Keratinocyte (primary cell): ENCODE data around the gene COPZ1. TPM values are rescaled to one million over a fixed set of nuclear protein-coding genes. Genes with fewer than 3 reads are reported as not detected.

Source experiments
- DNase-seq: peaks from one replicate; pipeline ENCODE4 v3.0.0-alpha.2; 2011; ENCODE audit warnings: low read depth, missing footprints, low spot score
- FAIRE-seq: peaks from 2 replicates; lab custom pipeline; 2011; peaks lifted over from hg19 to GRCh38; lab: Jason Lieb, UNC
- H2AFZ ChIP-seq: 2 replicates; pipeline ENCODE4 v1.6.0; 2012; ENCODE audit warnings: low read length, control low read depth, inconsistent platforms; ENCODE audit not compliant: control insufficient read depth
- H3K27ac ChIP-seq: 2 replicates; pipeline ENCODE4 v1.5.1; 2011; ENCODE audit warnings: low read length; ENCODE audit not compliant: control insufficient read depth, insufficient read depth
- H3K27me3 ChIP-seq: 3 replicates; pipeline ENCODE4 v1.6.0; 2011; ENCODE audit warnings: low read length; ENCODE audit not compliant: control insufficient read depth, insufficient read depth; ENCODE audit errors: extremely low read depth
- H3K36me3 ChIP-seq, 2 experiments: 2 replicates in 1 of 2; 3 replicates in 1 of 2; pipeline ENCODE4 v1.5.1; 2011; ENCODE audit warnings: low read length in 2 of 2, mild to moderate bottlenecking in 1 of 2; ENCODE audit not compliant: control insufficient read depth in 2 of 2, insufficient read depth in 2 of 2; ENCODE audit errors: extremely low read depth in 1 of 2
- H3K4me1 ChIP-seq: 3 replicates; pipeline ENCODE4 v1.5.1; 2011; ENCODE audit warnings: low read length; ENCODE audit not compliant: control insufficient read depth, insufficient read depth; ENCODE audit errors: extremely low read depth
- H3K4me2 ChIP-seq: 3 replicates; pipeline ENCODE4 v1.6.0; 2011; ENCODE audit warnings: low read depth, low read length; ENCODE audit not compliant: control insufficient read depth, insufficient read depth; ENCODE audit errors: extremely low read depth
- H3K4me3 ChIP-seq, 3 experiments: fragments of 200-600 bp in 1 of 3; sonication (generic) in 1 of 3; 2 replicates in 2 of 3; 3 replicates in 1 of 3; pipeline ENCODE4 v1.5.1; 2011 to 2016; ENCODE audit warnings: low read length in 3 of 3, mild to moderate bottlenecking in 3 of 3, control low read depth in 2 of 3, inconsistent platforms in 1 of 3, low read depth in 1 of 3, mixed read lengths in 1 of 3, mixed run types in 1 of 3, moderate library complexity in 1 of 3; ENCODE audit not compliant: control insufficient read depth in 2 of 3, insufficient read depth in 2 of 3; ENCODE audit errors: extremely low read depth in 1 of 3
- H3K79me2 ChIP-seq: 2 replicates; pipeline ENCODE4 v1.6.0; 2012; ENCODE audit warnings: low read length; ENCODE audit not compliant: control insufficient read depth, insufficient read depth
- H3K9ac ChIP-seq: 3 replicates; pipeline ENCODE4 v1.6.0; 2011; ENCODE audit warnings: low read length; ENCODE audit not compliant: control insufficient read depth, insufficient read depth; ENCODE audit errors: extremely low read depth
- H3K9me1 ChIP-seq: 3 replicates; pipeline ENCODE4 v1.6.0; 2011; ENCODE audit warnings: low read length; ENCODE audit not compliant: control insufficient read depth, insufficient read depth; ENCODE audit errors: extremely low read depth
- H3K9me3 ChIP-seq: 2 replicates; pipeline ENCODE4 v1.5.1; 2012; ENCODE audit warnings: low read depth, low read length; ENCODE audit not compliant: control insufficient read depth
- H4K20me1 ChIP-seq: 3 replicates; pipeline ENCODE4 v1.6.0; 2011; ENCODE audit warnings: low read length; ENCODE audit not compliant: control insufficient read depth, insufficient read depth; ENCODE audit errors: extremely low read depth
- EZH2 ChIP-seq: IDR thresholded peaks from one replicate; pipeline ENCODE4 v1.6.1; 2012; ENCODE audit warnings: inconsistent platforms, mild to moderate bottlenecking, low read length, moderate library complexity
- dilution Hi-C: fragments of 300-500 bp; cut with MboI; formaldehyde crosslinking; loops from one replicate; pipeline ENCODE4 v1.7.0; 2020; ENCODE audit warnings: low sequenced_read_pairs; ENCODE audit not compliant: extremely low pct_ligation_motif_present
- polyA plus RNA-seq, 5 experiments: library from polyadenylated mRNA; depleted of rRNA in 3 of 5; stranded (reverse) in 3 of 5; stranded (forward) in 1 of 5; unstranded in 1 of 5; fragments of >200 nt; gene quantifications; 1 replicate in 1 of 5; 2 replicates in 3 of 5; 3 replicates in 1 of 5; pipeline versions ENCODE4 v1.2.1 to v1.2.3, GENCODE V29; 2011 to 2012; ENCODE audit warnings: missing spikeins in 2 of 5, low read depth in 1 of 5, low replicate concordance in 1 of 5
- TF ChIP-seq, protein P1 (sequence below), 3 experiments: IDR thresholded peaks in 1 of 3; conservative IDR thresholded peaks in 1 of 3; optimal IDR thresholded peaks in 1 of 3; 2 replicates in 2 of 3; 3 replicates in 1 of 3; pipeline versions ENCODE3 to v1.5.1; 2011; ENCODE audit warnings: low read length in 3 of 3, mild to moderate bottlenecking in 3 of 3, moderate library complexity in 2 of 3, control low read depth in 1 of 3, inconsistent platforms in 1 of 3; ENCODE audit not compliant: insufficient read depth in 2 of 3; ENCODE audit errors: extremely low read depth in 1 of 3

Gene COPZ1
- polyA plus RNA-seq, 1 donor (not counting 4 experiments of a cell fraction or from before 2014, with no cell fraction given): 280 TPM

DNA sequence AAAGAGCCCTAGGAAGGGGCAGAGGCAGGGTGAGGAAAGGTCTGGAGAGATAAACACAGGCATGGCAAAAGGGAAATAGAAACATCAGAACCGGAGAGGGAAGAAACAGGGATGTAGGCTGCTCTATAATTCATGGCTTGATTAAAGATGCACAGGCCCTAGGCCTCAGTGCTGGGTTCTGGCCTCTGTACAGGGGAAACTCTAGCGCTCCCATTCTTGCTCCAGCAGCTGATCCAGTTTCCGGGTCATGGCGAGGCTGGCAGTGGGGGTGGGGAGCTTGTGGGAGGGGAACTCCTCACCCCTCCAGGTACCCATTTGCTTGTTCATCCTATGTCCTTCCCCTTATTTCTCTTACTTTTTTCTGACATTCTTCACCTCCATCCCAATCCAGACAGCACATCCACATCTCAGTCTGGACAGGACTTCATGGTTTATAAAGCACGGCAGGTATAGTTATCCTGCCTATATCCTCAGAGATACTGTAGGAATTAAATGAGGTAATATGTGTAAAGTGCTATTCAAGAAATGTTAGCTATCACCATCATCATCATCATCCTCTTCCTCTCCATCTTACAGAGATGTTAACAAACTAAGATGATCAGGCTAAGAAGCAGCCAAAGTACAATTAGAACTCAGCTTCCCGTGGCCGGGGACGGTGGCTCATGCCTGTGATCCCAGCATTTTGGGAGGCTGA lies 47.3 kb downstream of the COPZ1 start:
- FAIRE-seq (no peak), DNase-seq (no peak)
- Histone ChIP-seq H3K4me1 (peaks cover 38% of the 10 kb centered on the region), H3K9ac (no peak overlapping the region), H3K27ac (no peak overlapping the region), H3K79me2 (peaks cover 13% of the 10 kb centered on the region), H3K9me1 (peaks cover 3% of the 10 kb centered on the region), H4K20me1 (peaks cover 5% of the 10 kb centered on the region), H3K27me3 (no peaks in the 10 kb centered on the region), H3K4me3 (no peak overlapping the region), H2AFZ (no peak overlapping the region), H3K4me2 (no peak overlapping the region), H3K9me3 (no peaks in the 10 kb centered on the region), H3K36me3 (peaks cover 51 to 61% of the 10 kb centered on the region in 2 experiments)
- TF ChIP-seq, protein P1, sequence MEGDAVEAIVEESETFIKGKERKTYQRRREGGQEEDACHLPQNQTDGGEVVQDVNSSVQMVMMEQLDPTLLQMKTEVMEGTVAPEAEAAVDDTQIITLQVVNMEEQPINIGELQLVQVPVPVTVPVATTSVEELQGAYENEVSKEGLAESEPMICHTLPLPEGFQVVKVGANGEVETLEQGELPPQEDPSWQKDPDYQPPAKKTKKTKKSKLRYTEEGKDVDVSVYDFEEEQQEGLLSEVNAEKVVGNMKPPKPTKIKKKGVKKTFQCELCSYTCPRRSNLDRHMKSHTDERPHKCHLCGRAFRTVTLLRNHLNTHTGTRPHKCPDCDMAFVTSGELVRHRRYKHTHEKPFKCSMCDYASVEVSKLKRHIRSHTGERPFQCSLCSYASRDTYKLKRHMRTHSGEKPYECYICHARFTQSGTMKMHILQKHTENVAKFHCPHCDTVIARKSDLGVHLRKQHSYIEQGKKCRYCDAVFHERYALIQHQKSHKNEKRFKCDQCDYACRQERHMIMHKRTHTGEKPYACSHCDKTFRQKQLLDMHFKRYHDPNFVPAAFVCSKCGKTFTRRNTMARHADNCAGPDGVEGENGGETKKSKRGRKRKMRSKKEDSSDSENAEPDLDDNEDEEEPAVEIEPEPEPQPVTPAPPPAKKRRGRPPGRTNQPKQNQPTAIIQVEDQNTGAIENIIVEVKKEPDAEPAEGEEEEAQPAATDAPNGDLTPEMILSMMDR (optimal IDR thresholded peaks at IDR 0.05 in 1 of 3, IDR thresholded peaks at IDR 0.05 in 1 of 3, conservative IDR thresholded peaks at IDR 0.05 in 1 of 3; ENCODE audit: extremely low read depth in 1 of 3, insufficient read depth in 2 of 3, low read length in 3 of 3): no peak
- no peak for TF ChIP-seq EZH2
- dilution Hi-C loops: no loop called here

DNA sequence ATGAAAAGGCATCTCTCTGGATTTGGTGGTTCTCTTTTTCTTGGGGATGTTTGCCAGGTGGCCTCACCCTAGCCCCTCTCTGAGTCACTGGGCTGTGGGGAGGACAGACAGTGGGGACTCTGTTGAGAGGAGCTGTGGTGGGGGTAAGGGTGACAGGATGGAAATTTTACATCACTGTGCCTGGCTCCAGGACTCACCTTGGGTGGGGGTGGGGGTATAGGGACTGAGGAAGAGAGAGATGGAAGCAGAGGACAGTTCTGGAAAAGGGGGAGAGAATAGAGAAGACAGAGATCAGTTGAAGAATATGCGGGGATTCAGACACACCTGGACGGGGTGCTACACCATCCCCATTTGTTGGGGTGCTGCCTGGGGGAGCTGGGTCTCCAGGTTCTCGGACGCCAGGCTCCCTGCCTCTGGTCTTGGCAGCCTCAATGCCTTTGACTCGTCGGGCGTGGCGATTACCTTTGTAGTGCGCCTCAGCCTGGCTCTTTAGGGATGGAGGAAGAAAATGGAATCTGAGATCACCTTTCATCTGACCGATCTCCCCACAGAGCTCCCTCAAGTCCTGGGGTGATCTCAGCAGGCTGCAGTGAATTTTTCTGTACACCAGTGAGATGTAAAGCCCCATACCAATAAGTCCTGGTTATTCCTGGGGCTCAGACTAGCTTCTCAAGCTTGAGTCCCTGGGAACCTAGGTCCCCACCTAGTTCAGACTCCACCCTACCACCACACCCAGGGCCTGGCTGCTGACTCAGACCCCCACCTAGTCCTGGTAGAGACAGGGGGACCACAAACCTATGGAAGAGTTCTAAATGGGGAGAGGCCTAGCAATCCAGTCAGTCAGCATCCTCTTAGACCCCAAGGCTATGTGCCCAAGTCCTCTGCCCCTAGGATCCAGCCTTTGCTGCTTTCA lies 49.0 kb downstream of the COPZ1 start:
- no peaks in the 10 kb centered on the region for H3K27me3 ChIP-seq
- H3K36me3 ChIP-seq: peaks cover 57 to 75% of the 10 kb centered on the region in 2 experiments
- H3K4me2 ChIP-seq: peak overlapping the region; percentile 47
- peak overlapping the region; percentile 29 for H3K9ac ChIP-seq
- no peaks in the 10 kb centered on the region for H3K9me3 ChIP-seq
- H3K9me1 ChIP-seq: peaks cover 3% of the 10 kb centered on the region
- TF ChIP-seq, protein P1 (optimal IDR thresholded peaks at IDR 0.05 in 1 of 3, IDR thresholded peaks at IDR 0.05 in 1 of 3, conservative IDR thresholded peaks at IDR 0.05 in 1 of 3; ENCODE audit: extremely low read depth in 1 of 3, insufficient read depth in 2 of 3, low read length in 3 of 3): no peak
- no peak for TF ChIP-seq EZH2
- H3K4me1 ChIP-seq: peaks cover 31% of the 10 kb centered on the region
- peak overlapping the region; percentile 30 for H3K27ac ChIP-seq
- FAIRE-seq: no peak
- H2AFZ ChIP-seq: no peak overlapping the region
- H4K20me1 ChIP-seq: peaks cover 17% of the 10 kb centered on the region
- no peak overlapping the region for H3K4me3 ChIP-seq
- DNase-seq: no peak
- H3K79me2 ChIP-seq: peaks cover 28% of the 10 kb centered on the region
- dilution Hi-C loops: no loop called here
